PC-3 (cell line): ENCODE results near the gene MYO19. TPM values are rescaled to one million over a fixed set of nuclear protein-coding genes. Genes with fewer than 3 reads are reported as not detected.

ENCODE experiments used
- ATAC-seq: fragments of 200-7000 bp; cut with Tn5 transposase; 2 replicates; pipeline ENCODE4 v1.9.1; 2020; ENCODE audit warnings: mild to moderate bottlenecking, moderate library complexity
- BruUV-seq: library from RNA; stranded (reverse); fragments of 400-500 nt; replicated peaks from 2 replicates; lab custom pipeline; 2021; lab: Mats Ljungman, UMichigan
- CTCF ChIA-PET: fragments of 300-600 bp; sonication (Branson Sonifier 250); formaldehyde crosslinking; loops from one replicate; lab custom pipeline; 2022; ENCODE audit warnings: antibody characterized with exemption; lab: Charles Lee
- POLR2A ChIA-PET: fragments of 300-600 bp; sonication (Branson Sonifier 250); formaldehyde crosslinking; loops from one replicate; lab custom pipeline; 2022; ENCODE audit warnings: antibody characterized with exemption; ENCODE audit not compliant: unreplicated experiment; lab: Charles Lee
- DNase-seq: peaks from one replicate; pipeline ENCODE4 v3.0.0-alpha.2; 2015
- H2AFZ ChIP-seq: fragments of 300-600 bp; sonication (generic); 2 replicates; pipeline ENCODE4 v1.6.0; 2016; ENCODE audit warnings: antibody characterized with exemption, low read length
- H3F3A ChIP-seq: fragments of 300-600 bp; sonication (generic); one replicate; pipeline ENCODE4 v1.6.0; 2017; ENCODE audit warnings: antibody characterized with exemption, low read length, control low read depth, mild to moderate bottlenecking; ENCODE audit not compliant: unreplicated experiment
- H3K27ac ChIP-seq: fragments of 300-600 bp; sonication (generic); 2 replicates; pipeline ENCODE4 v1.5.1; 2016; ENCODE audit warnings: mild to moderate bottlenecking, low read length
- H3K27me3 ChIP-seq: fragments of 300-600 bp; sonication (generic); 2 replicates; pipeline ENCODE4 v1.6.1; 2016; ENCODE audit warnings: low read length, mixed read lengths
- H3K36me3 ChIP-seq: fragments of 300-600 bp; sonication (generic); 2 replicates; pipeline ENCODE4 v1.6.1; 2016; ENCODE audit warnings: low read depth, mixed run types, low read length, mixed read lengths
- H3K4me1 ChIP-seq: fragments of 300-600 bp; sonication (generic); 2 replicates; pipeline ENCODE4 v1.5.1; 2016; ENCODE audit warnings: low read length; ENCODE audit not compliant: insufficient read depth
- H3K4me2 ChIP-seq: fragments of 300-600 bp; sonication (generic); 2 replicates; pipeline ENCODE4 v1.6.0; 2016; ENCODE audit warnings: low read length
- H3K4me3 ChIP-seq: fragments of 300-600 bp; sonication (generic); 2 replicates; pipeline ENCODE4 v1.5.1; 2016; ENCODE audit warnings: mild to moderate bottlenecking, low read length, mixed read lengths
- H3K79me2 ChIP-seq: fragments of 300-600 bp; sonication (generic); 2 replicates; pipeline ENCODE4 v1.6.1; 2017; ENCODE audit warnings: low read length, mixed read lengths
- H3K9ac ChIP-seq: fragments of 300-600 bp; sonication (generic); 2 replicates; pipeline ENCODE4 v1.6.0; 2016; ENCODE audit warnings: mild to moderate bottlenecking, low read length
- H3K9me2 ChIP-seq: fragments of 300-600 bp; sonication (generic); replicated peaks from 2 replicates; pipeline ENCODE4 v1.6.1; 2016; ENCODE audit warnings: mixed run types, low read length, mixed read lengths
- H3K9me3 ChIP-seq: fragments of 300-600 bp; sonication (generic); 2 replicates; pipeline ENCODE4 v1.6.1; 2016; ENCODE audit warnings: low read length, mixed read lengths
- H4K20me1 ChIP-seq: fragments of 300-600 bp; sonication (generic); 2 replicates; pipeline ENCODE4 v1.6.1; 2016; ENCODE audit warnings: low read length, mixed read lengths
- EZH2 ChIP-seq: fragments of 300-600 bp; sonication (generic); IDR thresholded peaks from one replicate; pipeline ENCODE4 v1.6.1; 2017; ENCODE audit warnings: antibody characterized with exemption, mild to moderate bottlenecking, low read length; ENCODE audit not compliant: unreplicated experiment
- EZH2phosphoT487 ChIP-seq: fragments of 300-600 bp; sonication (generic); IDR thresholded peaks from 2 replicates; pipeline ENCODE4 v1.6.1; 2018; ENCODE audit warnings: mild to moderate bottlenecking, antibody characterized with exemption, low read length, borderline replicate concordance
- intact Hi-C: fragments of 100-400 bp; cut with micrococcal nuclease; formaldehyde crosslinking; loops from 2 replicates; pipeline ENCODE4 v1.9.0; 2023
- total RNA-seq: library from RNA; depleted of rRNA; stranded (reverse); fragments of >200 nt; gene quantifications from 2 replicates; pipeline ENCODE4 v1.2.3, GENCODE V29; 2014
- TF ChIP-seq, protein P1 (sequence below): fragments of 300-600 bp; sonication (generic); conservative IDR thresholded peaks from 2 replicates; pipeline ENCODE4 v1.5.1; 2017; ENCODE audit warnings: antibody characterized with exemption, low read depth, mild to moderate bottlenecking, low read length

MYO19 gene
- total RNA-seq, 1 experiment from 2014 or later, result 143 TPM

DNA sequence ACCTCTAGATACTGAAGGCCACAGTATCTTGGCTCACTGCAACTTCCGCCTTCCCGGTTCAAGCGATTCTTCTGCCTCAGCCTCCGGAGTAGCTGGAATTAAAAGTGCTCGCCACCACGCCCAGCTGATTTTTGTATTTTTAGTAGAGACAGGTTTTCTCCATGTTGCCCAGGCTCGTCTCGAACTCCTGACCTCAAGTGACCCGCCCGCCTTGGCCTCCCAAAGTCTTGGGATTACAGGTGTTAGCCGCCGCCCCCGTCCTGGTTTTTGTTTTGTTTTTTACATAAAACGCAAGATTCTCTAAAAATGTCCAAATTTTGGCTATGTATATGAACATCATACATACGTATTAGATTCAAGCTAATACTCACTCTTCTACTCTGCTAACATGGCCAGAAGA, 8.1 kb upstream of the MYO19 start:
- Histone ChIP-seq H3K27ac (no peak overlapping the region), H3K9me2 (no peaks in the 10 kb centered on the region), H3K4me1 (peaks cover 8% of the 10 kb centered on the region), H3K4me3 (no peak overlapping the region), H4K20me1 (peaks cover 19% of the 10 kb centered on the region), H3F3A (no peaks in the 10 kb centered on the region), H3K79me2 (peaks cover 49% of the 10 kb centered on the region), H3K9me3 (no peaks in the 10 kb centered on the region), H2AFZ (no peak overlapping the region), H3K4me2 (peak overlapping the region; percentile 96; the same call in 1 of the 2 replicates), H3K9ac (no peak overlapping the region), H3K27me3 (no peaks in the 10 kb centered on the region), H3K36me3 (peaks cover 4% of the 10 kb centered on the region)
- BruUV-seq, result no TSS peak
- TF ChIP-seq, protein P1, sequence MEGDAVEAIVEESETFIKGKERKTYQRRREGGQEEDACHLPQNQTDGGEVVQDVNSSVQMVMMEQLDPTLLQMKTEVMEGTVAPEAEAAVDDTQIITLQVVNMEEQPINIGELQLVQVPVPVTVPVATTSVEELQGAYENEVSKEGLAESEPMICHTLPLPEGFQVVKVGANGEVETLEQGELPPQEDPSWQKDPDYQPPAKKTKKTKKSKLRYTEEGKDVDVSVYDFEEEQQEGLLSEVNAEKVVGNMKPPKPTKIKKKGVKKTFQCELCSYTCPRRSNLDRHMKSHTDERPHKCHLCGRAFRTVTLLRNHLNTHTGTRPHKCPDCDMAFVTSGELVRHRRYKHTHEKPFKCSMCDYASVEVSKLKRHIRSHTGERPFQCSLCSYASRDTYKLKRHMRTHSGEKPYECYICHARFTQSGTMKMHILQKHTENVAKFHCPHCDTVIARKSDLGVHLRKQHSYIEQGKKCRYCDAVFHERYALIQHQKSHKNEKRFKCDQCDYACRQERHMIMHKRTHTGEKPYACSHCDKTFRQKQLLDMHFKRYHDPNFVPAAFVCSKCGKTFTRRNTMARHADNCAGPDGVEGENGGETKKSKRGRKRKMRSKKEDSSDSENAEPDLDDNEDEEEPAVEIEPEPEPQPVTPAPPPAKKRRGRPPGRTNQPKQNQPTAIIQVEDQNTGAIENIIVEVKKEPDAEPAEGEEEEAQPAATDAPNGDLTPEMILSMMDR, result no peak
- TF ChIP-seq EZH2phosphoT487 (no peak), EZH2 (no peak)
- DNase-seq, result no peak
- no peak for ATAC-seq
- POLR2A ChIA-PET, result no interaction called here
- intact Hi-C loops, result no loop called here
- CTCF ChIA-PET, result no interaction called here

DNA sequence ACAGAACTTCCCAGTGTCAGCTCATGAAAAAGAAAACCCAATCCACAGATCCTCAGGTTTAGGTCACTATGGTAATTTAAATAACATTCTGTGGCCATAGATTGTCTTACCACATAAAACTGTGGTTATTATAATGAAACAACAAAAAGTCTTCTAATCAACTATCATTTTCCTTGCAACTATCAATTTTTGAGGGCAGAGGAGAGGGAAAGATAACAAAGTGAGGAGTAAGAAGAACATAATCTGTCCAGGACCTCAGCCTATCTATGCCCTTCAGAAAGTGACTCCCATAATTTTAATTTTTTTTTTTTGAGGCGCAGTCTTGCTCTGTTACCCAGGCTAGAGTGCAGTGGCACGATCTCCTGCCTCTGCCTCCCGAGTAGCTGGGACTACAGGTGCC, 6.0 kb upstream of the MYO19 start:
- no peaks in the 10 kb centered on the region for H3K9me2 ChIP-seq
- CTCF ChIA-PET, result no interaction called here
- DNase-seq (no peak), ATAC-seq (no peak)
- H3K9me3 ChIP-seq, result no peaks in the 10 kb centered on the region
- POLR2A ChIA-PET, result no interaction called here
- no peak overlapping the region for H3K27ac ChIP-seq
- H4K20me1 ChIP-seq, result no peaks in the 10 kb centered on the region
- peaks cover 5% of the 10 kb centered on the region; the same call in 1 of the 2 replicates for H3K4me1 ChIP-seq
- TF ChIP-seq EZH2phosphoT487, result no peak
- TF ChIP-seq, protein P1, result no peak
- no peak for TF ChIP-seq EZH2
- H3K36me3 ChIP-seq, result peaks cover 9% of the 10 kb centered on the region; the same call in 1 of the 2 replicates
- H3K79me2 ChIP-seq, result peaks cover 46% of the 10 kb centered on the region
- intact Hi-C loops, result no loop called here
- H3K27me3 ChIP-seq, result no peaks in the 10 kb centered on the region
- H3K4me2 ChIP-seq, result no peak overlapping the region
- H3F3A ChIP-seq, result no peaks in the 10 kb centered on the region
- no peak overlapping the region for H2AFZ ChIP-seq
- no peak overlapping the region for H3K4me3 ChIP-seq
- BruUV-seq, result no TSS peak
- H3K9ac ChIP-seq, result no peak overlapping the region

DNA sequence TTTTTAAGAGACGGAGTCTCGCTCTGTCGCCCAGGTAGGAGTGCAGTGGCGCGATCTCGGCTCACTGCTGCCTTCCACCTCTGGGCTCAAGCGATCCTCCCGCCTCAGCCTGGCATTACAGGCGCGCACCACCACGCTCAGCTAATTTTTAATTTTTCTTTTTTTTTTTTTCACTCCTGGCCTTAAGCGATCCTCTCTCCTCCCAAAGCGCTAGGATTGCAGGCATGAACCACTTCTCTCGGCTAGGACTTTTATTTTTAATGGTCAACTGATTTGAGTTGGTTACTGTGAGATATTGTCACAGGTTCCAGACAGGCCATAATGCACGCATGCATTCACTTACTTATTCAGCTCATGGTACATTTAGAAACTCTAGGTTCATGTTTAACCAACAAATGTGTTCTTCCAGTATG, 1.0 kb upstream of the MYO19 start:
- no peaks in the 10 kb centered on the region for H3K9me3 ChIP-seq
- no peaks in the 10 kb centered on the region for H4K20me1 ChIP-seq
- peak overlapping the region; percentile 83 for H2AFZ ChIP-seq
- no peak for TF ChIP-seq EZH2
- TF ChIP-seq, protein P1, result no peak
- no peak for TF ChIP-seq EZH2phosphoT487
- intact Hi-C loops, result no loop called here
- ChIA-PET POLR2A (interaction anchor here (0.6 kb wide), 1 partner anchor 8 kb away, joined by 3 read pairs; no protein-coding TSS in a partner anchor), CTCF (no interaction called here)
- peak overlapping the region; percentile 98 for H3K9ac ChIP-seq
- no peaks in the 10 kb centered on the region for H3K27me3 ChIP-seq
- DNase-seq (no peak), ATAC-seq (peak; percentile 15)
- H3K4me1 ChIP-seq, result peaks cover 29% of the 10 kb centered on the region
- no peaks in the 10 kb centered on the region for H3K9me2 ChIP-seq
- peaks cover 26% of the 10 kb centered on the region; the same call in 1 of the 2 replicates for H3K36me3 ChIP-seq
- H3K4me2 ChIP-seq, result peak overlapping the region; percentile 92
- peak overlapping the region; percentile 81 for H3K4me3 ChIP-seq
- H3F3A ChIP-seq, result no peaks in the 10 kb centered on the region
- BruUV-seq, result TSS peak; percentile 52
- H3K27ac ChIP-seq, result peak overlapping the region; percentile 93
- H3K79me2 ChIP-seq, result peaks cover 57% of the 10 kb centered on the region
